GM12801 (cell line): ENCODE results near the gene RIN3.

ENCODE experiments used
- TF ChIP-seq, protein P1 (sequence below): IDR thresholded peaks from one replicate; pipeline ENCODE4 v1.5.1; 2011; ENCODE audit warnings: control low read depth; ENCODE audit not compliant: insufficient read length; ENCODE audit errors: extremely low read depth

Gene RIN3

DNA sequence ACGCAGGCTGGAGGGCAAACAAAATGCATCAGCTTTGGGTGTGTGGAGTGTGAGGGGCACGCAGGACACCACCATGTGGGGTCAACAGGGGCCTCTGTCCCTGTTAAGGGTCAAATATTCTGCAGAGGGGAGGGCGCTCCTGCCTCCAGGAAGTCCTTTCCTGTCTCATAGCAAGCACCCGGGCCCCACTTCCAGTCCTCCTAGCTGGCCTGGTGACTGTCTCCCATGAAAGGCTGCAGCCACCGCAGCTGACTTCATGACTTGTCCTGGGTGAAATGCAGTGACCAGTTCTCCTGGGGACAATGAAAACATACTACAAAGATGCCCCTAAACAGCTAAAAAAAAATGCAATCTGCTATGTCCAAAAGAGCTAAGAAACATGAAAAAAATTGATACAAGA is 181.2 kb downstream of the RIN3 start:
- TF ChIP-seq, protein P1, sequence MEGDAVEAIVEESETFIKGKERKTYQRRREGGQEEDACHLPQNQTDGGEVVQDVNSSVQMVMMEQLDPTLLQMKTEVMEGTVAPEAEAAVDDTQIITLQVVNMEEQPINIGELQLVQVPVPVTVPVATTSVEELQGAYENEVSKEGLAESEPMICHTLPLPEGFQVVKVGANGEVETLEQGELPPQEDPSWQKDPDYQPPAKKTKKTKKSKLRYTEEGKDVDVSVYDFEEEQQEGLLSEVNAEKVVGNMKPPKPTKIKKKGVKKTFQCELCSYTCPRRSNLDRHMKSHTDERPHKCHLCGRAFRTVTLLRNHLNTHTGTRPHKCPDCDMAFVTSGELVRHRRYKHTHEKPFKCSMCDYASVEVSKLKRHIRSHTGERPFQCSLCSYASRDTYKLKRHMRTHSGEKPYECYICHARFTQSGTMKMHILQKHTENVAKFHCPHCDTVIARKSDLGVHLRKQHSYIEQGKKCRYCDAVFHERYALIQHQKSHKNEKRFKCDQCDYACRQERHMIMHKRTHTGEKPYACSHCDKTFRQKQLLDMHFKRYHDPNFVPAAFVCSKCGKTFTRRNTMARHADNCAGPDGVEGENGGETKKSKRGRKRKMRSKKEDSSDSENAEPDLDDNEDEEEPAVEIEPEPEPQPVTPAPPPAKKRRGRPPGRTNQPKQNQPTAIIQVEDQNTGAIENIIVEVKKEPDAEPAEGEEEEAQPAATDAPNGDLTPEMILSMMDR, result no peak

DNA sequence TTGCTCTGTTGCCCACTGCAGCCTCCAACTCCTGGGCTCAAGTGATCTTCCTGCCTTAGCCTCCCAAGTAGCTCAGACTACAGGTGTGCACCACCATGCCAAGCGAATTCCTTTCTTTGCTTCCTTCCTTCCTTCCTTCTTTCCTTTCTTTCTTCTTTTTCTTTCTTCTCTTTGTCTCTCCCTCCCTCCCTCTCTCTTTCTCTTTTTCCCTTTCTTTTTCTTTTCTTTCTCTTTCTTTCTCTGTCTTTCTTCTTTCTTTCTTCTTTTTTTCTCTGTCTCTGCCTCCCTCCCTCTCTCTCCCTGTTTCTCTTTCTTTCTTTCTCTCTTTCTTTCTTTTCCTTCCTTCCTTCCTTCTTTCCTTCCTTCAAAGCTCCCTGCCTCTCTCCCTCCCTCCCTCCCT is 182.0 kb downstream of the RIN3 start:
- TF ChIP-seq, protein P1, result no peak

DNA sequence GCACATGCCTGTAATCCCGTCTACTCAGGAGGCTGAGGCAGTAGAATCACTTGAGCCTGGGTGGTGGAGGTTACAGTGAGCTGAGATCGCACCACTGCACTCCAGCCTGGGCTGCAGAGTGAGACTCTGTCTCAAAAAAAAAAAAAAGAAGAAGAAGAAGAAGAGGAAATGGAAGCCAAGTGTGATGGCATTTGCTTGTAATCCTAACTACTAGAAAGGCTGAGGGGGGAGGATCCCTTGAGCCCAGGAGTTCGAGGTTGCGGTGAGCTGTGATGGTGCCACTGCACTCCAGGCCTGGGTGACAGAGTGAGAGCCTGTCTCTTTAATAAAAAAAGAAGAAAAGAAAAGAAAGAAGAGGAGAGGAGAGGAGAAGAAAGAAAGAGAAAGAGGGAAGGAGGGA is 182.8 kb downstream of the RIN3 start:
- TF ChIP-seq, protein P1, result no peak

DNA sequence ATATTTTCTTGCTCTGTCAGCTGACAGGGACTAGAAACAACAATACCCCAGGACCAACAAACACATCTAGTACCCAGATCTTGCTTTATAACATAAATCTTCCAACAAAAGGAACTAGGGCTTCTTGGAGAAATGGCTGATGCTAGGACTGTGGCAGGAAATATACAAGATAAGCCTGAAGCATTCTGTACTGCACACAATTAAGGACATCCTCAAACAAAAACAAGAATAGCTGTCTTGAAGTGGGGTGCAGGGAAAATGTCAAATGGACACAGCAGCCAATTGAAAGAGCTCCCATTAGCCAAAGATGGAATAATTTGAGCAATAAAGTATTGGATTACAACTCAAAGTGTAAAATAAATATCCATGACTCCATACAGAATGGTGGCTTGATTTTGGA is 184.8 kb downstream of the RIN3 start:
- TF ChIP-seq, protein P1, result no peak

DNA sequence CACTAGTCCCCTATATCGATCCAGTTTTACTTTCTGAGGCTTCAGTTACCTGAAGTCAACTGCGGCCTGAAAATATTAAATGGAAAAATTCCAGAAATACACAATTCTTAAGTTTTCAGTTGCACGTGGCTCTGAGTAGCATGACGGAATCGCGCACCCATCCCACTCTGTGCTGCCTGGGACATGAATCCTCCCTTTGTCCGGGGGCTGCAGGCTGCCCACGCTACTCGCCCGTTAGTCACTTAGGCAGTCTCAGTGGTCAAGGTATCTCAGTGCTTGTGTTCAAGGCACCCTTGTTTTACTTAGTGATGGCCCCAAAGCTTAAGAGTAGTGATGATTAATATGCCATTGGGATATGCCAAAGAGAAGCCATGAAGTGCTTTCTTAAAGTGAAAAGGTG is 188.2 kb downstream of the RIN3 start:
- TF ChIP-seq, protein P1, result no peak

DNA sequence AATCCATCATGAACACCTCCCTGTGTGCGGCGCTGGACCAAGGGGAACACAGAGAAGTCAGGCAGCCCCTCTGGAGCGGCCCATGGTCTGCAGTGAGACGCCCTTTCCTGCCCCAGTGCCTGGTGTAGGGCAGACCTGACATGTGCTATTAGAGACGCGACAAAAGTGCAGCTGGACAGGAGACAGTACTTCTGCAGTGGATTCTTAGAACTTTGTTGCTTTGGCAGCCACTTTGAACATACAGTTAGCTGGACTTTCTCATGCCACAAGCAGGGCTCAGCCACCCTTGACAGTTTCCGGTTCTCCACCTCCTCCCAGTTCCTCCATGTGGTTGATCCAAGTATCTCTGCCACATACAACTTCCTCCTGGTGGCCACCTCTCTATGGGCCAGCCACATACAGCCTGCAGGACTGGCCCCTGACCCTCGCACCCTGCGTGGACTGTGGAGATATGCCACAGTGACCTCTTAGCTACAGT is 188.9 kb downstream of the RIN3 start:
- TF ChIP-seq, protein P1, result no peak

DNA sequence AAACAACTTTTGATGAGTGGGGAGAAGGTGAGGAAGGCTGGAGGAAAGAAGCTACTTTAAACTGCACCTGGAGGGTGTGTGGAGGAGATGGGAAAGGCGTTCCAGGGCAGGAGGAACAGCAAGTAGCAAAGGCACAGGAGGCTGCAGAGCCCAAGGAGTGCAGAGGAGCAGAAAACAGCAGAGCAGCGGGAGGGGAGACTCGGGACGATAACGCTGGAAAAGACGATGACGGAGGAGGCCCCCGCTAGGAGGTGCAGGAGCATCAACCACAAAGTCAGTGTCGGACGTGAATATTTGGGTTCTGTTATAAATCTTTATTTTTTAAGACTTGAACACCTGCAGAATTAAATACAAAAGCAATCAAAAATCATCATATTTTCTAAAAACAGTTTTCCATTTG is 189.9 kb downstream of the RIN3 start:
- TF ChIP-seq, protein P1, result no peak

DNA sequence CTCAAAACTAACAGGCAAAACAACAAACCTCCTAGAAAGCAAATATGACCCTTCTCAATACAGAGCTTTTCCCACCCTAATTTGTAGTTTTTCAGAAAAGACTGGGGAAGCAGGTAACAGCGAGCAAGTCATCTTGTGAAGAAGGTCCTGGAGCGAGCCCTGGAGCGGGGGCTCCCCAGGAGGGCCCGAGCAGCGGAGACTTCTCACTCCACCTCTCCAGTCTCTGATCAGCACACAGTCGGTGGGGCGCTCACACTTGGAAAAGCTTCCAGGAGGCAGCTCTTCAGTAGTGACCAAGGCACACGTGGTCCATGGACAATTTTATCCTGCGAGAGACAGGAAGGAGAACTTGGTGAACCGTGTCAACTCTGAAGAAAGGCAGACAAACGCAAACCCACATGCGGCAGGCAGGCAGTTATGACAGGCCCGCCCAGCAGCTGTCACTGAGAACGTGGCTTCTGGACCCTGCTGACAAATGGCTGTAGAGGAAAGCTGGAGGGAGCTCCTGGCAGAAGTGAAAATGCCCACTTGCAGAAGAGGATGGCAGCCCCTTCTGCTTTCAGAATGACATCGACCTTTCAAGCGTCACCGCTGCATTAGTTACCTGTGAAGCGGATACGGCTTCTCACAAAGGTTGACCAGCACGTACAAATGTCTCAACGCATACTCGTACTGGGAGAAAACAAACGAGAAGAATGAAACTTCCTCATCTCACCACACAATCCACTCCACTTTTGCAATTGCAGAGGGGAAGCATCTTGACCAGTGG is 190.6 kb downstream of the RIN3 start:
- TF ChIP-seq, protein P1, result no peak
